Lower leg skin (tissue), 3 donors: ENCODE data around the gene SNRPD2.

Experiments
- POLR2A ChIP-seq, 2 donors: fragments of 450-650 bp; IDR thresholded peaks; one replicate each; pipeline ENCODE4 v1.6.1; 2016 to 2017; ENCODE audit warnings: antibody characterized with exemption in 2 of 2, mild to moderate bottlenecking in 1 of 2, moderate library complexity in 1 of 2
- TF ChIP-seq, protein P1 (sequence below), 3 donors: fragments of 450-650 bp; IDR thresholded peaks; one replicate each; pipeline ENCODE4 v1.5.1; 2016; ENCODE audit warnings: antibody characterized with exemption in 3 of 3, mild to moderate bottlenecking in 3 of 3, moderate library complexity in 2 of 3

DNA sequence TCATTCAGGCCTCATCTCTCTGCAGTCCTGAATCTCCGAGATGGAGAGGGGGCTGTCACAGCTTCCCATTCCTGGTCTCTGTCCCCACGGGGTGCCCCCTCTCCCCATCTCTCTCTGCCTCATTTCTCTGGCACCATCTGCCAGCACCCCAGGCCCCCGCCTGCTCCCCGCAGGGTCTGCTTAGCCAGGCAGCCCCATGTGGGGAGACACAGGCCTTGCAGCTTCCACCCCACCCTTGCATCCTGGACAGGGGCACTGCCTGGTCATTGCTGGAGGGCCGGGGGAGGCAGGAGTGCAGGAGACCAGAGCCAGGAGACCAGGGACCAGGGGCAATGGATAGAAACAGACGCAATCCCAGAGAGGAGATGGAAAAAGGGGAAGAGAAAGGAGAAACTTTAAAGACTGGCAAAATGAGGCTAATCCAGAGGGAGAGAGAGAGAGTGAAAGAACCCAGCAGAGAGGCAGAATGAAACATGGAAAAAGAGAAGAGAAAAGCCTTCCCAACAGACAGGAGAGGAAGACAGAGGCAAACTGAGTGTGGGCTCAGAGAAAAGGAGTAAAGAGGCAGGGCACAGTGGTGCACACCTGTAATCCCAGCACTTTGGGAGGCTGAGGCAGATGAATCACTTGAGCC is 32.5 kb downstream of the SNRPD2 start:
- TF ChIP-seq, protein P1, sequence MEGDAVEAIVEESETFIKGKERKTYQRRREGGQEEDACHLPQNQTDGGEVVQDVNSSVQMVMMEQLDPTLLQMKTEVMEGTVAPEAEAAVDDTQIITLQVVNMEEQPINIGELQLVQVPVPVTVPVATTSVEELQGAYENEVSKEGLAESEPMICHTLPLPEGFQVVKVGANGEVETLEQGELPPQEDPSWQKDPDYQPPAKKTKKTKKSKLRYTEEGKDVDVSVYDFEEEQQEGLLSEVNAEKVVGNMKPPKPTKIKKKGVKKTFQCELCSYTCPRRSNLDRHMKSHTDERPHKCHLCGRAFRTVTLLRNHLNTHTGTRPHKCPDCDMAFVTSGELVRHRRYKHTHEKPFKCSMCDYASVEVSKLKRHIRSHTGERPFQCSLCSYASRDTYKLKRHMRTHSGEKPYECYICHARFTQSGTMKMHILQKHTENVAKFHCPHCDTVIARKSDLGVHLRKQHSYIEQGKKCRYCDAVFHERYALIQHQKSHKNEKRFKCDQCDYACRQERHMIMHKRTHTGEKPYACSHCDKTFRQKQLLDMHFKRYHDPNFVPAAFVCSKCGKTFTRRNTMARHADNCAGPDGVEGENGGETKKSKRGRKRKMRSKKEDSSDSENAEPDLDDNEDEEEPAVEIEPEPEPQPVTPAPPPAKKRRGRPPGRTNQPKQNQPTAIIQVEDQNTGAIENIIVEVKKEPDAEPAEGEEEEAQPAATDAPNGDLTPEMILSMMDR (IDR thresholded peaks at IDR 0.05) = no peak
- TF ChIP-seq POLR2A (IDR thresholded peaks at IDR 0.05) = no peak
